ENCODE measurements around the gene MRPS14.

DNA sequence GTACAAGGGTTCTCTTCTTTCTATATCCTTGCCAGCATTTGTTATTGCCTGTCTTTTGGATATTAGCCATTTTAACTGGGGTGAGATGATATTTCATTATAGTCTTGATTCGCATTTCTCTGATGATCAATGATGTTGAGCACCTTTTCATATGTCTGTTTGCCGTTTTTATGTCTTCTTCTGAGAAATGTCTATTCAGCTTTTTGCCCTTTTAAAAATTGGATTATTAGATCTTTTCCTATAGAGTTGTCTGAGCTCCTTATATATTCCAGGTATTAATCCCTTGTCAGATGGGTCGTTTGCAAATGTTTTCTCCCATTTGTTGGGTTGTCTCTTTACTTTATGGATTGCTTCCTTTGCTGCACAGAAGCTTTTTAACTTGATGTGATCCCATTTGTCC, 19.4 kb upstream of the MRPS14 start:
- TF ChIP-seq CTCF (conservative IDR thresholded peaks at IDR 0.05; ENCODE audit: low read length) (no peak), EZH2phosphoT487 (IDR thresholded peaks at IDR 0.05; ENCODE audit: borderline replicate concordance, low read depth, low read length) (no peak)

Data from OCI-LY7 (cell line).